ENCODE results near the gene PTPRN2.

DNA sequence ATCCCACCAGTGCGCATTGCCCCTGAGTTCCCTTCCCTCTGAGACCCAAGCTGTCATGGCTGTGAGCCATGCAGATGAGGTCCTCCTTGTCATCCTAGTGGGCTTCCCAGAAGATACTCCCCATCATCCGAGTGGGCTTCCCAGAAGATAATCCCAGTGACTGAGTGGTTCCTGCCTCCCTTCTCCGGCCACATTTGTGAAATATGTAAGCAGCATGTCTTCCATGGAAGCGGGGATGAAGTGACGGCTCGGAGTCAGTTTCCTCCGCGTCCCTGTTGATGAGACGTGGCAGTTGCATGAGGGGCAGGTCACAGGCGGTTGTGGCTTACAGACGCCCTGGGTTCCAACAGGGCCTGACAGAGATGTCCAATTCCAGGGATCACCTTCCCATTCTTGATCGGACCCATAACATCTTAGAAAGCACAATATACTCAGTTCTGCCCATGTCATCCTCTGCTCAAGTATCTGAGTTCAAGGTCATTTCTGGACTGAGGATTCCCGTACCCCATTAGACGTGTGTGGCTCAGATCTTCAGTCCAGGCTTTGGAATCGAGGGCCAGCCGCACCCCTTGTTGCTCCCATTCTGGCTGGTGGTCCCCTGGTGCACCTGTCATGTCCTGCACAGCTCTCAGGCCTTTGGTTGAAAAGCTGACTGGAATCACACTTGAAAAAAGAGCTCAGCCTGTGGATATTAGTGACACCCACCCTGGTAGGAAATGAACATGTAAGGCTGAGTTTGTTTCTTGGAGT is 166.9 kb downstream of the PTPRN2 start:
- TF ChIP-seq POLR2AphosphoS5 (IDR thresholded peaks at IDR 0.05) (no peak), POLR2A (IDR thresholded peaks at IDR 0.05) (no peak)
- TF ChIP-seq, protein P1, sequence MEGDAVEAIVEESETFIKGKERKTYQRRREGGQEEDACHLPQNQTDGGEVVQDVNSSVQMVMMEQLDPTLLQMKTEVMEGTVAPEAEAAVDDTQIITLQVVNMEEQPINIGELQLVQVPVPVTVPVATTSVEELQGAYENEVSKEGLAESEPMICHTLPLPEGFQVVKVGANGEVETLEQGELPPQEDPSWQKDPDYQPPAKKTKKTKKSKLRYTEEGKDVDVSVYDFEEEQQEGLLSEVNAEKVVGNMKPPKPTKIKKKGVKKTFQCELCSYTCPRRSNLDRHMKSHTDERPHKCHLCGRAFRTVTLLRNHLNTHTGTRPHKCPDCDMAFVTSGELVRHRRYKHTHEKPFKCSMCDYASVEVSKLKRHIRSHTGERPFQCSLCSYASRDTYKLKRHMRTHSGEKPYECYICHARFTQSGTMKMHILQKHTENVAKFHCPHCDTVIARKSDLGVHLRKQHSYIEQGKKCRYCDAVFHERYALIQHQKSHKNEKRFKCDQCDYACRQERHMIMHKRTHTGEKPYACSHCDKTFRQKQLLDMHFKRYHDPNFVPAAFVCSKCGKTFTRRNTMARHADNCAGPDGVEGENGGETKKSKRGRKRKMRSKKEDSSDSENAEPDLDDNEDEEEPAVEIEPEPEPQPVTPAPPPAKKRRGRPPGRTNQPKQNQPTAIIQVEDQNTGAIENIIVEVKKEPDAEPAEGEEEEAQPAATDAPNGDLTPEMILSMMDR (IDR thresholded peaks at IDR 0.05) = no peak
